BE2C (cell line): ENCODE measurements around the gene DIO3.
"Not testable (repeated sequence)": the region's sequence is repeated elsewhere in the genome, so short reads cannot be mapped to it uniquely, and the experiment has no call there.

ENCODE experiments used
- DNase-seq: peaks from one replicate; pipeline ENCODE4 v3.0.0-alpha.2; 2020
- H3K27me3 ChIP-seq: fragments of 250-450 bp; sonication (Bioruptor Pico); 2 replicates; pipeline ENCODE4 v1.5.1; 2020; ENCODE audit warnings: mild to moderate bottlenecking
- H3K36me3 ChIP-seq: fragments of 250-450 bp; sonication (Bioruptor Pico); 2 replicates; pipeline ENCODE4 v1.5.1; 2020; ENCODE audit warnings: mild to moderate bottlenecking
- H3K4me1 ChIP-seq: fragments of 250-450 bp; sonication (Bioruptor Pico); 2 replicates; pipeline ENCODE4 v1.5.1; 2020
- H3K4me3 ChIP-seq: 2 replicates; pipeline ENCODE4 v1.5.1; 2011; ENCODE audit warnings: low read depth, low read length
- H3K9me3 ChIP-seq: fragments of 250-450 bp; sonication (Bioruptor Pico); 2 replicates; pipeline ENCODE4 v1.5.1; 2020
- TF ChIP-seq, protein P1 (sequence below): IDR thresholded peaks from 2 replicates; pipeline ENCODE4 v1.5.1; 2012; ENCODE audit warnings: mild to moderate bottlenecking, low read depth, low read length

Gene DIO3

DNA sequence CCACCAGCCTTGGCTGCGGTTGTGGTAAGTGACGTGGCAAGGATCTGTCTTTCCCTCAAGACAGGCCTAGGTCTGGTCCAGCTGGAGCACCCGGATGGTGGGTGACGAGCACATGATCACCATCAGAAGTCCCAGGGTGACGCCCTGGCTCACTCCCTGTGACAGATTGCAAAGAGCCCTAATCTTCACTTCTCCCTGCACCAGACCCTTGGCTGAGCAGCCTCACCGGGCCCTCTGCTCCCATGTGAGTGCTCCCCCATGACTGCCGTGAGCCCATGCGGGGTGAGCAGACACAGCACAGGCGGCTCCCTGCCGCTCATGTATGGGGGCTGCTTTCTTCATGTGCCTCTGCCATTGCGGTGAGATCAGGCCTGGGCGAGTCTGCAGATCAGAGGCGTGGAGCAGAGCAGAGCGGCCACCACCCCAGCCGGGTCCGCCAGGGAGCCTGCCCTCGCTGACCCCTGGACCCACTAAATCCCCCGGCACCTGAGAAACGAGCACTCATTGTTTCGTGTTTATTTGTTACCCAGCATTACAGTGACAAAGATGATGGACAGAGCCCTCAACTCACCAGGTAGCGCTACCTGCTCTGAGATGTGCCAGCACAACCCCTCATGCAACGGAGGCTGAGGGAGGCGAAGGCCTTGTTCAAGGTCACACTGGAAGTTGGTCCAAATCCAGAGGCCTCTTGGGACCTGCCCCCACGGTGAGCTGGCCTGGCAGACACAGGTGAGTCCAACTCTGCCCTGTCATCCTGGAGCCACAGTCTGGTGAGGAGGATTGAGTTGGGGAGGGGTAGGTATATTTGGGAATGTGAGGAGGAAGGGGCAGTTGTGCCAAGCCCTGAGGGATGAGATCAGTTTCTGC lies 9.3 kb upstream of the DIO3 start:
- no peaks in the 10 kb centered on the region for H3K4me1 ChIP-seq
- TF ChIP-seq, protein P1, sequence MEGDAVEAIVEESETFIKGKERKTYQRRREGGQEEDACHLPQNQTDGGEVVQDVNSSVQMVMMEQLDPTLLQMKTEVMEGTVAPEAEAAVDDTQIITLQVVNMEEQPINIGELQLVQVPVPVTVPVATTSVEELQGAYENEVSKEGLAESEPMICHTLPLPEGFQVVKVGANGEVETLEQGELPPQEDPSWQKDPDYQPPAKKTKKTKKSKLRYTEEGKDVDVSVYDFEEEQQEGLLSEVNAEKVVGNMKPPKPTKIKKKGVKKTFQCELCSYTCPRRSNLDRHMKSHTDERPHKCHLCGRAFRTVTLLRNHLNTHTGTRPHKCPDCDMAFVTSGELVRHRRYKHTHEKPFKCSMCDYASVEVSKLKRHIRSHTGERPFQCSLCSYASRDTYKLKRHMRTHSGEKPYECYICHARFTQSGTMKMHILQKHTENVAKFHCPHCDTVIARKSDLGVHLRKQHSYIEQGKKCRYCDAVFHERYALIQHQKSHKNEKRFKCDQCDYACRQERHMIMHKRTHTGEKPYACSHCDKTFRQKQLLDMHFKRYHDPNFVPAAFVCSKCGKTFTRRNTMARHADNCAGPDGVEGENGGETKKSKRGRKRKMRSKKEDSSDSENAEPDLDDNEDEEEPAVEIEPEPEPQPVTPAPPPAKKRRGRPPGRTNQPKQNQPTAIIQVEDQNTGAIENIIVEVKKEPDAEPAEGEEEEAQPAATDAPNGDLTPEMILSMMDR: no peak
- no peaks in the 10 kb centered on the region for H3K9me3 ChIP-seq
- no peak overlapping the region for H3K4me3 ChIP-seq
- H3K27me3 ChIP-seq: no peaks in the 10 kb centered on the region
- no peaks in the 10 kb centered on the region for H3K36me3 ChIP-seq
- no peak for DNase-seq

DNA sequence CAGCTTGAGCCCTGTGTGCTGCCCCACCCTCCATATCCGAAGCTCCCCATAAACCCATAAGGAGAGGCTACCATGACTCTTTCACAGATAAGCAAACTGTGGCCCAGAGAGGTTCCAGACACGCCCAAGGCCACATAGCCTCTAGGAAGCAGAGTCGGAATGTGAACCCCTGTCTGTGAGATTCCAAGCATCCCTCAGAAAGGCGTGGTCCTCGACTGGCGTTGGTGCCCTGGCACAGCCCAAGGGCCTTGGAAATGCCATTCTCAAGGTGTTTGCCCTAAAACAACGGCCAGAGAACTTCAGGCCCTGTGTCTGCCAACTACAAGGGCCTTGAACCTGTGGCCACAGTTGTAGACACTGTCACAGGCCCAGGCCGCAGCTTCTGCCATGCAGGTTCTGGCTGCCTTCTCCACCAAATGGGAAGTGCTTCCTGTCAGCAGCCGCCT lies 8.5 kb upstream of the DIO3 start:
- Histone ChIP-seq H3K36me3 (no peaks in the 10 kb centered on the region), H3K27me3 (no peaks in the 10 kb centered on the region; the same call in 1 of the 2 replicates), H3K4me1 (no peaks in the 10 kb centered on the region), H3K4me3 (no peak overlapping the region), H3K9me3 (no peaks in the 10 kb centered on the region)
- no peak for DNase-seq
- TF ChIP-seq, protein P1: no peak

DNA sequence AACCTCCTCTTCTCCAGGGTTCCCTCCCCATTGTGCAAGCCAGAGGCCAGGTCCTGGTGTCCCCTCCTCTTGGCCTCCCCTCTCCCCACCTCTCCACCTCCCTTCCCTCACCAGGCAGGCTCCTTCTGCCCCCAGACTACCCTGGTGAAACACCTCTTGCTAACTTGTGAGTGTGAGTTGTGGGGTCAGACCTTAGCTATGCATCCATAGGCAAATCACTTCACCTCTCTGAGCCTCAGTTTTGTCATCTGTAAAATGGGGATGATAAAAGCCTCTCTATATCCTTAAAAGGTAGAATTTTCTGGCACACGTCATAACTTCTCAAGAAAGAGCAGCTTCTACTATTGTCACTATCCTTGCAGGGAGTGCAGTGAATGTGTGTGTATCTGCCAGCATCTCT lies 7.9 kb upstream of the DIO3 start:
- Histone ChIP-seq H3K36me3 (no peaks in the 10 kb centered on the region), H3K9me3 (no peaks in the 10 kb centered on the region), H3K4me3 (no peak overlapping the region), H3K4me1 (no peaks in the 10 kb centered on the region), H3K27me3 (peaks cover 3% of the 10 kb centered on the region)
- no peak for DNase-seq
- TF ChIP-seq, protein P1: no peak

DNA sequence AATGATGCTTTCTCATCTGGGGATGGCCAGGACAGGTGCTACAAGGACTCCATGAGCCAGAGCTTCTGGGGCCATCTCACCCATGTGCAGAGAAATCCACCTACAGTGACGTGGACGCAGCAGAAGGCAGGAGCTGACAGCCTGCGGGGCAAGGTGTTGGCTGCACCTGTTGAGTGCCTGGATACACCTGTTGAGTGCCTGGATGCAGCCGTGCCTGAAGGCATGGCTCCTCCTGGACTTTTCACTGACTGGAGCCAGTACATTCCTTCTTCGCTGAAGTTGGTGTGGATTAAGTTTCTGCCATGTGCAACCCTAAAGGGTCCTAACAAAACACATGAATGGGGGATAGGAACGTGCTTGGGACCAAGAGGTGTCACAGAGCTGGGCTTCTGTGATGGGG lies 7.4 kb upstream of the DIO3 start:
- Histone ChIP-seq H3K4me1 (no peaks in the 10 kb centered on the region), H3K9me3 (no peaks in the 10 kb centered on the region), H3K36me3 (no peaks in the 10 kb centered on the region), H3K27me3 (peaks cover 9% of the 10 kb centered on the region), H3K4me3 (no peak overlapping the region)
- DNase-seq: no peak
- TF ChIP-seq, protein P1: no peak

DNA sequence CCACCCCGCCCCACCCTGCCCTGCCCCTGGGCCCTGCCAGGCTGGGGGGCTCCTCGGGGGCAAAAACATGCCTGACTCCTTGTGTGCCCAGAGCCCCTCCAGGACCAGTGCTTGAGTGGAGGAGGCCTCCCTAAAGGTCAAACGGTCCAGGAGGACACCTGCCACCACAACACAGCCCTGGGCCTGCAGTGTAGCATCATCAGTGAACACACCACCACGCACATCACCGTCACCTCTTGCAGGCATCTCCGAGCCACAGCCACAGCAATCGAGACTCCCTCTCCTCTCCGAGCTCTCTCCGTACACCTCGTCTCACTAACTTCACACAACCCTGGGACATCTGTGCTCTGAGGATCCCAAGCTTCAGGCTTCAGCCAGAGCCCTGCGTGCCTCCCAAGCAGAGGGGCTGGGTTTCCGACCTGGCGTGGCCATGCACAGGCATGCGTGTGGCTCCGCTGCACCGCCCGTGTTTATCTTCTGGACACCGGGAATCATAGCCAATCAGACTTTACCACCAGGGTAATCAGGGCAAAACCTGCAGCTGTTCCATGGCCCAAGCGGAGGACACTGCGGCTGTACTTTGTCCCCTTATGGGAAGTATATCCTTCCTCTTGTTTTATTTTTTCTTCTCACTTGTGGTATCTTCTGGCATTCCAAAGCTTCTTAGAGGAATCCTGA lies 6.2 kb upstream of the DIO3 start:
- TF ChIP-seq, protein P1: no peak
- Histone ChIP-seq H3K9me3 (no peaks in the 10 kb centered on the region), H3K4me1 (no peaks in the 10 kb centered on the region), H3K36me3 (no peaks in the 10 kb centered on the region), H3K4me3 (no peak overlapping the region), H3K27me3 (peaks cover 21% of the 10 kb centered on the region)
- no peak for DNase-seq

DNA sequence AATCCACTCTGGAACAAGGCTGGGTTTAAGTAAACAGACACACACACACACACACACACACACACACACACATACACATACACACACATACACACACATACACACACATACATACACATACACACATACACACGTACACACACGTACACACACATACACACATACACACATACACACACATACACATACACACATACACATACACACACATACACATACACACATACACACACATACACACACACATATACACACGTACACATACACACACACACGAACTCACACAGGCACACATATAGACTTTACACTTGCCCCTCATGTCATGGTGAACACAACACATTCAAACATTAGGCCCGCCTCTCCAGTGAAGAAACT lies 5.6 kb upstream of the DIO3 start:
- H3K36me3 ChIP-seq, DNase-seq, H3K9me3 ChIP-seq: not testable (repeated sequence)

More for the DNA sequence above, 5.6 kb upstream of the DIO3 start:
- not testable (repeated sequence) for H3K4me1 ChIP-seq, H3K4me3 ChIP-seq
- H3K27me3 ChIP-seq: peaks cover 25% of the 10 kb centered on the region
